WTC11 (cell line): Measurements from ENCODE around the gene EXD3.

ENCODE experiments used
- CDX4 ChIP-seq: fragments of 250-450 bp; sonication (Bioruptor Pico); IDR thresholded peaks from 2 replicates; pipeline ENCODE4 v1.9.0; 2021; ENCODE audit warnings: moderate library complexity, mild to moderate bottlenecking, inconsistent platforms, borderline replicate concordance
- CREB1 ChIP-seq: sonication (generic); formaldehyde crosslinking; IDR thresholded peaks from 2 replicates; pipeline ENCODE4 v1.8.0; 2023; ENCODE audit warnings: mild to moderate bottlenecking, missing genetic modification reagents
- CREM ChIP-seq: sonication (generic); formaldehyde crosslinking; IDR thresholded peaks from 2 replicates; pipeline ENCODE4 v1.8.1; 2022; ENCODE audit warnings: mild to moderate bottlenecking, missing genetic modification reagents, moderate library complexity
- CTCF ChIP-seq: fragments of 200-600 bp; IDR thresholded peaks from 2 replicates; pipeline ENCODE4 v1.8.0; 2022; ENCODE audit warnings: antibody characterized with exemption
- FOXJ3 ChIP-seq: sonication (generic); formaldehyde crosslinking; IDR thresholded peaks from 2 replicates; pipeline ENCODE4 v1.9.0; 2021; ENCODE audit warnings: missing genetic modification reagents, mild to moderate bottlenecking, borderline replicate concordance
- MAX ChIP-seq: sonication (generic); formaldehyde crosslinking; IDR thresholded peaks from 2 replicates; pipeline ENCODE4 v1.8.0; 2022; ENCODE audit warnings: mild to moderate bottlenecking, missing genetic modification reagents
- SP1 ChIP-seq: sonication (generic); formaldehyde crosslinking; conservative IDR thresholded peaks from 2 replicates; pipeline ENCODE4 v1.8.1; 2022; ENCODE audit warnings: missing genetic modification reagents
- STAT6 ChIP-seq: sonication (generic); formaldehyde crosslinking; conservative IDR thresholded peaks from 2 replicates; pipeline ENCODE4 v1.8.1; 2023; ENCODE audit warnings: mild to moderate bottlenecking, low read depth, missing genetic modification reagents, moderate library complexity
- TEAD1 ChIP-seq: sonication (generic); formaldehyde crosslinking; IDR thresholded peaks from 2 replicates; pipeline ENCODE4 v1.8.0; 2022; ENCODE audit warnings: mild to moderate bottlenecking, missing genetic modification reagents
- TP53 ChIP-seq: sonication (generic); formaldehyde crosslinking; IDR thresholded peaks from 2 replicates; pipeline ENCODE4 v1.8.1; 2023; ENCODE audit warnings: mild to moderate bottlenecking, missing genetic modification reagents

- no peak for TF ChIP-seq CTCF
- no peak for TF ChIP-seq STAT6
- TF ChIP-seq SP1 (CRISPR knock-in tag): no peak
- no peak for TF ChIP-seq TEAD1 (CRISPR knock-in tag)
- no peak for TF ChIP-seq FOXJ3 (CRISPR knock-in tag)
- no peak for TF ChIP-seq MAX (CRISPR knock-in tag)
- TF ChIP-seq CREM (CRISPR knock-in tag): no peak
- TF ChIP-seq CREB1 (CRISPR knock-in tag): no peak
- no peak for TF ChIP-seq TP53 (CRISPR knock-in tag)
- TF ChIP-seq CDX4 (CRISPR knock-in tag): no peak
Observed at GRCh38 chr9:137341227-137341626, 81.7 kb downstream of the EXD3 start.
